ENCODE data around the gene CCNY. TPM values are rescaled to one million over a fixed set of nuclear protein-coding genes. Genes with fewer than 3 reads are reported as not detected.

The CCNY gene
- total RNA-seq, 4 donors from 2014 or later: 23.9 to 68.1 (median 39.5) TPM

GRCh38 chr10:35568483-35569015, 232.2 kb downstream of the CCNY start:
- intact Hi-C loops (cut with DNase I; ENCODE audit: low total_unique reads): no loop called here
- H3K36me3 ChIP-seq: peaks cover 0 to 46% of the 10 kb centered on the region in 2 donors

DNA sequence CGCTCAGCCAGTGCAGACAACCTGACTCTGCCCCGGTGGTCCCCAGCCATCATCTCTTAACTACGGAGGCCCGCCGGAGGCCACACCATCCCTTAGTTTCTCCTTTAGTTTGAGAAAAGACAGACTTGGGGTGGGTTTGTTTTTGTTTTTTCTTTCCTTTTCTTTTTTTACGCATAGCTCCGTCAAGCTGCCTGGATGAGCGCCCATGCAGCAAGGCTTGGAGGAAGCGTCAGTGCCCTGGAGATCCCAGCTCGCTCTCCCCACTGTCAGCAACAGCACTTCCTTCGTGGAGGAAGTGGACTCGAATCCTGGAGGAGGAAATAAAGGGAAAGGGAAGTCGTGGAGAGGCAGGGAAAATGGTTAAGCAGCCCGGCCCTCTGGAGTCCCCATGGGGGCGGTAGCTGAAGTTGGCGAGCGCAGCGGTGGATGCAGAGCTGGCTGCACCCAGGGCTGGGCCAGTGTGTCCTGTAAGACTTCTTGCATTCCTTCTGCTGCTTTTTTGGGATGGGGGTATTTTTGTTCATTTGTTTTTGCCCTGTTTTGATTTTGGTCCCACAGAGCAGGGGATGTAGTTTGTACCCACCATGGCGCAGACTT, 232.9 kb downstream of the CCNY start:
- H3K4me1 ChIP-seq: peaks cover 21 to 24% of the 10 kb centered on the region in 2 donors
- no peak overlapping the region for H3K27ac ChIP-seq
- intact Hi-C loops (cut with DNase I; ENCODE audit: low total_unique reads): no loop called here
- in situ Hi-C loops (cut with MboI; ENCODE audit: low sequenced_read_pairs in 4 of 4): loop anchor here in 3 of 4 donors (5.0 to 25.0 kb wide), 5 partner anchors 232 to 457 kb away; partner anchors contain the start of gene CCNY (in 2 of the 3)
- no peak overlapping the region for H3K4me3 ChIP-seq
- H3K27me3 ChIP-seq: no peaks in the 10 kb centered on the region
- ATAC-seq: no peak
- peaks cover 0 to 46% of the 10 kb centered on the region in 2 donors for H3K36me3 ChIP-seq
- no peak for DNase-seq
- TF ChIP-seq POLR2A (IDR thresholded peaks at IDR 0.05) (no peak), CTCF (IDR thresholded peaks at IDR 0.05 in 4 of 5, conservative IDR thresholded peaks at IDR 0.05 in 1 of 5) (no peak)
- H3K9me3 ChIP-seq: no peaks in the 10 kb centered on the region

More at GRCh38 chr10:35568483-35569015, 232.2 kb downstream of the CCNY start:
- DNase-seq: no peak
- ATAC-seq: no peak
- TF ChIP-seq CTCF (IDR thresholded peaks at IDR 0.05 in 4 of 5, conservative IDR thresholded peaks at IDR 0.05 in 1 of 5) (no peak), POLR2A (IDR thresholded peaks at IDR 0.05) (no peak)
- no peak overlapping the region for H3K4me3 ChIP-seq
- in situ Hi-C loops (cut with MboI; ENCODE audit: low sequenced_read_pairs in 4 of 4): loop anchor here in 3 of 4 donors (5.0 to 25.0 kb wide), 5 partner anchors 231 to 456 kb away; partner anchors contain the start of gene CCNY (in 2 of the 3)
- H3K9me3 ChIP-seq: no peaks in the 10 kb centered on the region
- H3K4me1 ChIP-seq: peaks cover 21 to 29% of the 10 kb centered on the region in 2 donors
- no peak overlapping the region for H3K27ac ChIP-seq
- no peaks in the 10 kb centered on the region for H3K27me3 ChIP-seq

GRCh38 chr10:35569836-35570235, 233.5 kb downstream of the CCNY start:
- Histone ChIP-seq H3K4me3 (no peak overlapping the region), H3K27me3 (no peaks in the 10 kb centered on the region), H3K36me3 (peaks cover 0 to 46% of the 10 kb centered on the region in 2 donors), H3K9me3 (no peaks in the 10 kb centered on the region), H3K4me1 (peaks cover 17% of the 10 kb centered on the region in 2 donors), H3K27ac (no peak overlapping the region)
- TF ChIP-seq POLR2A (IDR thresholded peaks at IDR 0.05): no peak
- TF ChIP-seq CTCF (IDR thresholded peaks at IDR 0.05 in 4 of 5, conservative IDR thresholded peaks at IDR 0.05 in 1 of 5): no peak
- intact Hi-C loops (cut with DNase I; ENCODE audit: low total_unique reads) (no loop called here), in situ Hi-C loops (cut with MboI; ENCODE audit: low sequenced_read_pairs in 4 of 4) (loop anchor here in 3 of 4 donors (5.0 to 25.0 kb wide), 5 partner anchors 233 to 458 kb away; partner anchors contain the start of gene CCNY (in 2 of the 3))
- DNase-seq (no peak), ATAC-seq (no peak)

GRCh38 chr10:35570397-35570796, 234.1 kb downstream of the CCNY start:
- Histone ChIP-seq H3K9me3 (no peaks in the 10 kb centered on the region), H3K27me3 (no peaks in the 10 kb centered on the region), H3K27ac (no peak overlapping the region), H3K4me3 (no peak overlapping the region), H3K36me3 (peaks cover 0 to 46% of the 10 kb centered on the region in 2 donors), H3K4me1 (peaks cover 11 to 12% of the 10 kb centered on the region in 2 donors)
- DNase-seq (no peak), ATAC-seq (no peak)
- in situ Hi-C loops (cut with MboI; ENCODE audit: low sequenced_read_pairs in 4 of 4) (loop anchor here in 2 of 4 donors (25.0 kb wide), 3 partner anchors 233 to 458 kb away; partner anchors contain the start of gene CCNY (in 1 of the 2)), intact Hi-C loops (cut with DNase I; ENCODE audit: low total_unique reads) (no loop called here)
- TF ChIP-seq CTCF (IDR thresholded peaks at IDR 0.05 in 4 of 5, conservative IDR thresholded peaks at IDR 0.05 in 1 of 5): no peak
- no peak for TF ChIP-seq POLR2A (IDR thresholded peaks at IDR 0.05)
